Thyroid gland (tissue), 4 donors: Measurements from ENCODE around the gene FLT3. TPM values are rescaled to one million over a fixed set of nuclear protein-coding genes. Genes with fewer than 3 reads are reported as not detected.

Experiments
- DNase-seq, 2 donors: peaks; one replicate each; pipeline ENCODE4 v3.0.0-alpha.2; 2019
- H3K27ac ChIP-seq, 3 donors: fragments of 200-600 bp; sonication (generic); 1 replicate in 2 of 3; 2 replicates in 1 of 3; pipeline ENCODE4 v1.5.1; 2016 to 2019; ENCODE audit warnings: mild to moderate bottlenecking in 1 of 3, moderate library complexity in 1 of 3
- H3K27me3 ChIP-seq: fragments of 200-600 bp; sonication (generic); one replicate; pipeline ENCODE4 v1.5.1; 2019
- H3K36me3 ChIP-seq, 2 donors: fragments of 200-600 bp; sonication (generic); one replicate each; pipeline ENCODE4 v1.5.1; 2016 to 2019
- H3K4me1 ChIP-seq, 2 donors: fragments of 200-600 bp; sonication (generic); one replicate each; pipeline ENCODE4 v1.5.1; 2017 to 2019
- H3K4me3 ChIP-seq, 3 donors: fragments of 200-600 bp; sonication (generic); replicated peaks in 1 of 3; 1 replicate in 2 of 3; 2 replicates in 1 of 3; pipeline ENCODE4 v1.5.1; 2016; ENCODE audit warnings: mild to moderate bottlenecking in 1 of 3
- H3K9me3 ChIP-seq: fragments of 200-600 bp; sonication (generic); one replicate; pipeline ENCODE4 v1.5.1; 2017
- CTCF ChIP-seq, 6 experiments: fragments of 200-600 bp in 3 of 6; fragments of 450-650 bp in 3 of 6; sonication (generic) in 3 of 6; IDR thresholded peaks; one replicate each; pipeline ENCODE4 v1.5.1; 2016 to 2019; ENCODE audit warnings: antibody characterized with exemption in 6 of 6, mild to moderate bottlenecking in 2 of 6, inconsistent platforms in 1 of 6, moderate library complexity in 1 of 6
- POLR2A ChIP-seq, 2 donors: fragments of 450-650 bp; IDR thresholded peaks; one replicate each; pipeline ENCODE4 v1.6.1; 2017; ENCODE audit warnings: antibody characterized with exemption in 2 of 2, mild to moderate bottlenecking in 2 of 2, moderate library complexity in 1 of 2
- WGBS, 2 donors: methylation state at CpG; one replicate each; pipeline ENCODE4 v1.1.5; 2017; 5-methylcytosine and 5-hydroxymethylcytosine counted together
- intact Hi-C: fragments of 100-400 bp; cut with DNase I; formaldehyde crosslinking; loops from one replicate; pipeline ENCODE4 v1.15.1; 2023
- total RNA-seq, 4 donors: library from RNA; depleted of rRNA; stranded (reverse); fragments of >200 nt; gene quantifications; one replicate each; pipeline ENCODE4 v1.2.3, GENCODE V29; 2016

The FLT3 gene
- total RNA-seq, 4 donors from 2014 or later: 0.11 to 1.2 (median 0.68) TPM

DNA sequence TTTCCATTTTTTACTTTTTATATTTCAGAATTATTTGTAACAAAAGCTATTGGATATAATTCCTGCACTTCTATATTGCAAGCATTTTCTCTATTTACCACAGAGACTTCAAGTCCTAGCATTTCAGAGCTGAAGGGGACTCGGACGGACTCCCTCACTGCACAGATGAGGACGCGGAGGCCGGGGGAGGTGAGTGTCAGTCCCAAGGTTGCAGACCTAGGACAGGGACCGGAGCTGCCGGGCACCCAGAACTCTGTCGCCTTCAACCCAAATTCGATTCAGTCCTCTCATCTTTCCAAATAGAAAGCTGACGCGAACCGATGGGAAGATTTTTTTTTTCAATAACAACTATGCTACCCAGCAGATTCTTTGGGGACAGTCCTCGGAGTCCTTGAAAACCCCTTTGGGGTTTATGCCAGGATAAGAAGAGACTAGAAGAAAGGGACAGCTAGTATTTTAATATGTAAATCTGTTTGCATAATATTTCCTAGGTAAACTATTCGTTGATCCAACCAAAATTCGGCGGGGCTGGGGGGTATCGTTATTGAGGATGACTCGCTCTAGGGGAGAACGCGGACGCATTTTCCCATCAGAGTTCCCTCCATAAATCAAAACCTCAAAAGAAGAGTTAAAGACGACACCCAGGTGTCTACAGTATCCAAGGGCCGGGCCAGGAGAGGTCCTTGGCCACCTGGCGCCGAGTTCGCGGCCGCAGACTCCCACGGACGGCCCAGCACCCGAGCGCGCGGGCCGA is 803 bp downstream of the FLT3 start:
- peak overlapping the region in 1 of 3 donors; percentile 9 for H3K4me3 ChIP-seq

DNA sequence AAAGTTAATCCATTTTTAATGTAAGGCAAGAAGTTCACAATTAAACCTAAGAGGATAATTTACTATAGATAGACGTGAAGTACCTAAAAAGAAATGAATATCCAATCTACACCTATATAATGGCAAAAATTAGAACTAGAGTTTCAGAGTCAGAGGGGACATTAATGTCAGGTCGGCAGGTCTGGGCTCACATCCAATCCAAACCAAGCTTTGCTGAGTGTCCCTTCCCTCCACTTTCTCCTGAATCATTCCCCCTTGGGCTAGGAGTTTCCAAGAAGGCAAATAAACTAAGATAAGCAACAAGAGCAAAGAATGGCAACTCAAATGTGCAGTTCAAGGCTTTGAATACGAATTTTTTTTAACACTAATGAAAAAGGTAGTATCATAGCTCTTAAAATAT is 2.9 kb downstream of the FLT3 start:
- 50 to 63% methylated on average over 3 of the region's 3 CpGs for WGBS, 2 donors
- Histone ChIP-seq H3K27me3 (peaks cover 11% of the 10 kb centered on the region), H3K4me3 (no peak overlapping the region), H3K27ac (no peak overlapping the region), H3K36me3 (no peaks in the 10 kb centered on the region), H3K4me1 (peaks cover 0 to 15% of the 10 kb centered on the region in 2 donors), H3K9me3 (no peaks in the 10 kb centered on the region)
- no peak for TF ChIP-seq CTCF (IDR thresholded peaks at IDR 0.05)
- no peak for TF ChIP-seq POLR2A (IDR thresholded peaks at IDR 0.05)
- DNase-seq: no peak
- intact Hi-C loops: no loop called here

More for the DNA sequence above, 803 bp downstream of the FLT3 start:
- no peaks in the 10 kb centered on the region for H3K36me3 ChIP-seq
- WGBS, 2 donors: 13% methylated on average over 31 to 33 of the region's 35 CpGs
- intact Hi-C loops: no loop called here
- DNase-seq: no peak
- TF ChIP-seq CTCF (IDR thresholded peaks at IDR 0.05): no peak
- no peak for TF ChIP-seq POLR2A (IDR thresholded peaks at IDR 0.05)
- H3K27ac ChIP-seq: no peak overlapping the region
- H3K9me3 ChIP-seq: no peaks in the 10 kb centered on the region
- peaks cover 0 to 15% of the 10 kb centered on the region in 2 donors for H3K4me1 ChIP-seq
- H3K27me3 ChIP-seq: peaks cover 11% of the 10 kb centered on the region

DNA sequence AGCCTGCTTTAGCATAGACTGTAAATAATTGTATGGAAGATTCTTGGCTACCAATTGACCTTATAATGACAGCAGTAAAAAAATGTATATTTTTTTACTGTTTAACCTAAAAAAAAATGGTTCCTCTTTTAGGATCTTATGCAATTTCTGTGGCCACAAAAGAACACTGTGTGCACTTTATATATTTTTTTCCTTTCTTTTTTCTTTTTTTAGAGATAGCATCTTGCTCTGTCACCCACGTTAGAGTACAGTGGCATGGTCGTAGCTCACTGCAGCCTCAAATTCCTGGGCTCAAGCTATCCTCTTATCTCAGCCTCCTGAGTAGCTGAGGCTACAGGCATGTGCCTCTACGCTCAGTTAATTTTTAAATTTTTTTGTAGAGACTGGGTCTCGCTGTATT is 6.1 kb downstream of the FLT3 start:
- no peaks in the 10 kb centered on the region for H3K36me3 ChIP-seq
- H3K4me3 ChIP-seq: no peak overlapping the region
- H3K9me3 ChIP-seq: no peaks in the 10 kb centered on the region
- H3K4me1 ChIP-seq: no peaks in the 10 kb centered on the region
- intact Hi-C loops: no loop called here
- TF ChIP-seq POLR2A (IDR thresholded peaks at IDR 0.05): no peak
- no peak for TF ChIP-seq CTCF (IDR thresholded peaks at IDR 0.05)
- 63 to 71% methylated on average over 4 of the region's 4 CpGs for WGBS, 2 donors
- H3K27me3 ChIP-seq: peaks cover 3% of the 10 kb centered on the region
- H3K27ac ChIP-seq: no peak overlapping the region
- no peak for DNase-seq

DNA sequence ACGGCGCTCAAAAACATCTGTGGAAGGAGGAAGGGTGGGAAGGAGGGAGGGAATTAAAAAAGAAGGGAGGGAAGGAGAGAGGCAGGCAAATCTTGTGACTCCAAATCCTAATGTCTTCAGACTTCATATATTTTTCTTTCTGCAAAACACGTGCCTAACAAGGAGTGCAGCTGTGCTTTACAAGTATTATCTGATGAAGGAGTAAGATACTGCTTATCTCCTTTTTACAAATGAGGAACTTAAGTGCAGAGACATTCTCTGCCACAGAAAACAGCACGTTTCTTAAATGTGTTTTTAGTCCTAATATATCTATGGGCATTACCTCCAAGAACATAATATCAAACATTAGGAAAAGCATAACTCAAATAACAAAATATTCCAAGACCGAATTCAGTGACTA is 6.5 kb downstream of the FLT3 start:
- Histone ChIP-seq H3K4me3 (no peak overlapping the region), H3K36me3 (no peaks in the 10 kb centered on the region), H3K27ac (no peak overlapping the region), H3K27me3 (no peaks in the 10 kb centered on the region), H3K4me1 (no peaks in the 10 kb centered on the region), H3K9me3 (no peaks in the 10 kb centered on the region)
- DNase-seq: no peak
- intact Hi-C loops: no loop called here
- no peak for TF ChIP-seq POLR2A (IDR thresholded peaks at IDR 0.05)
- TF ChIP-seq CTCF (IDR thresholded peaks at IDR 0.05): no peak
- 49 to 52% methylated on average over 5 of the region's 5 CpGs for WGBS, 2 donors

DNA sequence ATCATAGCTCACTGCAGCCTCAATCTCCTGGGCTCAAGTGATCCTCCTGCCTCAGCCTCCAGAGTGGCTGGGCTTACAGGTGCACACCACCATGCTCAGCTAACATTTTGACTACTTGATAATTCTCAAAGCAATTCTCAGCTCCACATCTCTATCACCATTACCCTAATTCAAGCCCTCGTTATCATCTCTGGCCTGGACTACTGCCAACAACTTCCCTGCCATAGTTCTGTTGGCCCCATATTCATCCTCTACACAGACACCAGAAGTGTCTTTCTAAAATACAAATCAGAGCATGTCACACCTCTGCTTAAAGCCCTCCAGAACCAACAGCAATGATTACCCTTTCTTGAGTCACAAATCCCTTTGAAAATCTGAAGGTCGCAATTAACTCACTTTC is 7.9 kb downstream of the FLT3 start:
- Histone ChIP-seq H3K4me3 (no peak overlapping the region), H3K27ac (no peak overlapping the region), H3K4me1 (no peaks in the 10 kb centered on the region), H3K9me3 (no peaks in the 10 kb centered on the region), H3K36me3 (no peaks in the 10 kb centered on the region), H3K27me3 (no peaks in the 10 kb centered on the region)
- TF ChIP-seq CTCF (IDR thresholded peaks at IDR 0.05): no peak
- TF ChIP-seq POLR2A (IDR thresholded peaks at IDR 0.05): no peak
- WGBS, 2 donors: 70 to 75% methylated on average over 2 of the region's 2 CpGs
- intact Hi-C loops: no loop called here
- no peak for DNase-seq
